Heart right ventricle (tissue), 16 donors: Measurements from ENCODE around the gene ZNF423. TPM values are rescaled to one million over a fixed set of nuclear protein-coding genes. Genes with fewer than 3 reads are reported as not detected.
A peak's percentile ranks its signal among the peaks of the same experiment; 100 is the strongest.

Experiments
- ATAC-seq, 8 donors: fragments of 200-7000 bp; cut with Tn5 transposase; one replicate each; pipeline ENCODE4 v1.9.1; 2020; ENCODE audit warnings: mild to moderate bottlenecking in 8 of 8, moderate library complexity in 8 of 8, moderate number of reproducible peaks in 1 of 8
- DNase-seq, 2 donors: peaks; one replicate each; pipeline ENCODE4 v3.0.0-alpha.2; 2020
- H3K27ac ChIP-seq, 10 donors: fragments of 200-600 bp; sonication (generic) in 2 of 10; one replicate each; pipeline versions ENCODE4 v1.5.0 to v1.8.0; 2020 to 2022; ENCODE audit warnings: mild to moderate bottlenecking in 3 of 10
- H3K27me3 ChIP-seq, 7 donors: fragments of 200-600 bp; one replicate each; pipeline ENCODE4 v1.8.0; 2021 to 2022; ENCODE audit warnings: mild to moderate bottlenecking in 2 of 7
- H3K36me3 ChIP-seq, 9 donors: fragments of 200-600 bp; sonication (generic) in 1 of 9; one replicate each; pipeline versions ENCODE4 v1.5.0 to v1.8.0; 2020 to 2022; ENCODE audit warnings: mild to moderate bottlenecking in 2 of 9
- H3K4me1 ChIP-seq, 9 donors: fragments of 200-600 bp; sonication (generic) in 1 of 9; one replicate each; pipeline versions ENCODE4 v1.5.0 to v1.8.0; 2020 to 2022; ENCODE audit warnings: mild to moderate bottlenecking in 4 of 9
- H3K4me3 ChIP-seq, 10 donors: fragments of 200-600 bp; sonication (generic) in 2 of 10; one replicate each; pipeline versions ENCODE4 v1.5.0 to v1.8.0; 2020 to 2022; ENCODE audit warnings: mild to moderate bottlenecking in 7 of 10, moderate library complexity in 2 of 10
- H3K9me3 ChIP-seq, 11 donors: fragments of 200-600 bp in 10 of 11; sonication (generic) in 2 of 11; one replicate each; pipeline versions ENCODE4 v1.5.0 to v1.8.0; 2013 to 2022; ENCODE audit warnings: mild to moderate bottlenecking in 2 of 11, control low read depth in 1 of 11, moderate library complexity in 1 of 11
- CTCF ChIP-seq, 9 donors: fragments of 200-600 bp; sonication (generic) in 2 of 9; IDR thresholded peaks; one replicate each; pipeline versions ENCODE4 v1.5.0 to v1.8.0; 2021 to 2022; ENCODE audit warnings: antibody characterized with exemption in 9 of 9, mild to moderate bottlenecking in 5 of 9, moderate library complexity in 1 of 9
- WGBS, 2 donors: extraction: QIAGEN DNeasy Blood & Tissue Kit; methylation state at CpG; one replicate each; pipeline ENCODE4 v1.1.7; 2013; ENCODE audit warnings: inconsistent platforms in 1 of 2; 5-methylcytosine and 5-hydroxymethylcytosine counted together
- intact Hi-C, 10 donors: fragments of 100-400 bp; cut with DNase I; formaldehyde crosslinking; loops; one replicate each; pipeline versions ENCODE4 v1.11.1 to v1.14.2; 2022
- polyA plus RNA-seq, 2 donors: library from polyadenylated mRNA; stranded (reverse); fragments of 200-250 nt; gene quantifications; one replicate each; pipeline ENCODE4 v1.2.3, GENCODE V29; 2013
- total RNA-seq, 10 donors: library from RNA; stranded (reverse); fragmentation: NEBNext Ultra II Directional in 3 of 10; extraction: Animal tissue kit (Norgen Biotek cat#: 25700) in 3 of 10; gene quantifications; one replicate each; pipeline versions ENCODE4 v1.2.1 to v1.2.4, GENCODE V29; 2021 to 2023
- donor health status: Arrhythmogenic right ventricular cardiomyopathy.
- donor health status: ischemic (EF 13 %, LVEDD 7.1; RV severe dilation, severe dysfunction).
- donor health status: healthy with polysubstance abuse.
- donor health status: DM: no; HTN: yes; CAD: no.
- donor health status: DM: no; HTN: no; CAD: no.
- donor health status: ischemic (EF 25% LVEDD 6.9; RV normal size, moderate dysfunction).
- donor health status: ischemic (EF 25% LVEDD 5.7; RV mildly dilated, moderate dysfunction).
- donor health status: healthy.
- donor health status: DM: yes; HTN: yes; CAD: no.
- donor health status: Ischemic cardiomyopathy.
- donor health status: ischemic (EF 35%, LVEDD 5.7; RV mildly dilated, moderate dysfunction).
- donor health status: nonischemic (EF 11% LVEDD 7.7; RV severe dilation, severe dysfunction).
- donor health status: DM: yes; HTN: yes; CAD: no.
- donor health status: PGD.
- donor health status: ischemic (EF 29% LVEDD 5.4; RV normal size, mild dysfunction).
- donor health status: nonischemic (EF 23%, LVEDD 6.1; RV moderate dilation, normal function).

Gene ZNF423
- total and polyA plus RNA-seq, 12 donors: 2.6 to 10.6 (median 7.0) TPM

GRCh38 chr16:49543631-49543946 is 312.3 kb downstream of the ZNF423 start:
- no peak overlapping the region for H3K4me3 ChIP-seq
- H3K9me3 ChIP-seq: no peaks in the 10 kb centered on the region
- intact Hi-C loops: no loop called here
- peaks cover 0 to 10% (median 0%) of the 10 kb centered on the region in 9 donors for H3K4me1 ChIP-seq
- TF ChIP-seq CTCF (IDR thresholded peaks at IDR 0.05): no peak
- H3K27me3 ChIP-seq: no peaks in the 10 kb centered on the region
- no peaks in the 10 kb centered on the region for H3K36me3 ChIP-seq
- DNase-seq (no peak), ATAC-seq (no peak)
- no peak overlapping the region for H3K27ac ChIP-seq
- WGBS, 2 donors: 89 to 94% methylated on average over 15 of the region's 15 CpGs

GRCh38 chr16:49542946-49543630 is 312.8 kb downstream of the ZNF423 start:
- no peak for ATAC-seq
- intact Hi-C loops: no loop called here
- Histone ChIP-seq H3K4me3 (no peak overlapping the region), H3K27me3 (no peaks in the 10 kb centered on the region), H3K4me1 (peaks cover 0 to 10% (median 0%) of the 10 kb centered on the region in 9 donors), H3K36me3 (no peaks in the 10 kb centered on the region), H3K27ac (no peak overlapping the region), H3K9me3 (no peaks in the 10 kb centered on the region)
- no peak for DNase-seq
- no peak for TF ChIP-seq CTCF (IDR thresholded peaks at IDR 0.05)
- WGBS, 2 donors: 66 to 72% methylated on average over 13 of the region's 13 CpGs

GRCh38 chr16:49542391-49542891 is 313.5 kb downstream of the ZNF423 start:
- intact Hi-C loops: no loop called here
- DNase-seq: no peak
- no peak for TF ChIP-seq CTCF (IDR thresholded peaks at IDR 0.05)
- peaks cover 0 to 10% (median 0%) of the 10 kb centered on the region in 9 donors for H3K4me1 ChIP-seq
- no peaks in the 10 kb centered on the region for H3K36me3 ChIP-seq
- no peaks in the 10 kb centered on the region for H3K27me3 ChIP-seq
- no peak overlapping the region for H3K27ac ChIP-seq
- H3K9me3 ChIP-seq: no peaks in the 10 kb centered on the region
- ATAC-seq: peak in 2 of 8 donors; percentile 31 to 71
- WGBS, 2 donors: 75 to 80% methylated on average over 9 of the region's 9 CpGs
- no peak overlapping the region for H3K4me3 ChIP-seq

GRCh38 chr16:49540836-49541235 is 315.1 kb downstream of the ZNF423 start:
- peaks cover 0 to 6% (median 0%) of the 10 kb centered on the region in 9 donors for H3K4me1 ChIP-seq
- WGBS, 2 donors: 93 to 95% methylated on average over 2 of the region's 2 CpGs
- H3K27me3 ChIP-seq: no peaks in the 10 kb centered on the region
- TF ChIP-seq CTCF (IDR thresholded peaks at IDR 0.05): no peak
- H3K36me3 ChIP-seq: no peaks in the 10 kb centered on the region
- no peaks in the 10 kb centered on the region for H3K9me3 ChIP-seq
- no peak for ATAC-seq
- H3K4me3 ChIP-seq: no peak overlapping the region
- DNase-seq: no peak
- no peak overlapping the region for H3K27ac ChIP-seq
- intact Hi-C loops: no loop called here
